HEK293 (cell line): ENCODE data around the gene STAM2.

ENCODE experiments used
- CTCF ChIP-seq: fragments of 450-650 bp; formaldehyde crosslinking; IDR thresholded peaks from 2 replicates; pipeline ENCODE4 v1.5.1; 2016; ENCODE audit warnings: missing biosample characterization, missing genetic modification characterization
- GLI2 ChIP-seq: fragments of 450-650 bp; formaldehyde crosslinking; IDR thresholded peaks from 2 replicates; pipeline ENCODE4; 2017; ENCODE audit warnings: missing biosample characterization, missing genetic modification characterization, low read depth, borderline replicate concordance
- MYNN ChIP-seq: fragments of 450-650 bp; formaldehyde crosslinking; IDR thresholded peaks from 2 replicates; pipeline ENCODE4 v1.5.1; 2016; ENCODE audit warnings: missing biosample characterization, missing genetic modification characterization, borderline replicate concordance
- MZF1 ChIP-seq: fragments of 450-650 bp; formaldehyde crosslinking; IDR thresholded peaks from 2 replicates; pipeline ENCODE4 v1.5.1; 2017; ENCODE audit warnings: missing biosample characterization, missing genetic modification characterization, borderline replicate concordance
- REST ChIP-seq: fragments of 450-650 bp; formaldehyde crosslinking; IDR thresholded peaks from 2 replicates; pipeline ENCODE4 v1.5.1; 2016; ENCODE audit warnings: missing biosample characterization, missing genetic modification characterization
- ZBTB11 ChIP-seq: fragments of 450-650 bp; formaldehyde crosslinking; conservative IDR thresholded peaks from 2 replicates; pipeline ENCODE4 v1.5.1; 2016; ENCODE audit warnings: low read depth, missing biosample characterization, missing genetic modification characterization
- ZNF423 ChIP-seq: fragments of 450-650 bp; formaldehyde crosslinking; IDR thresholded peaks from 2 replicates; pipeline ENCODE4 v1.5.1; 2016; ENCODE audit warnings: missing biosample characterization, missing genetic modification characterization
- ZNF555 ChIP-seq: fragments of 450-650 bp; formaldehyde crosslinking; conservative IDR thresholded peaks from 2 replicates; pipeline ENCODE4 v1.5.1; 2017; ENCODE audit warnings: missing biosample characterization, mild to moderate bottlenecking, missing genetic modification characterization, inconsistent platforms

GRCh38 chr2:152175012-152175367, 573 bp downstream of the STAM2 start:
- TF ChIP-seq MYNN (tag by site-specific recombination) = no peak
- no peak for TF ChIP-seq ZNF555 (tag by site-specific recombination)
- TF ChIP-seq MZF1 (tag by site-specific recombination) = no peak
- TF ChIP-seq ZNF423 (tag by site-specific recombination) = no peak
- TF ChIP-seq GLI2 (tag by site-specific recombination) = no peak
- no peak for TF ChIP-seq REST (tag by site-specific recombination)
- no peak for TF ChIP-seq CTCF (tag by site-specific recombination)
- no peak for TF ChIP-seq ZBTB11 (tag by site-specific recombination)
